Stimulated activated CD8-positive, alpha-beta memory T cell treated with anti-CD3 and anti-CD28 coated beads, Interleukin-2, amount 100 ng/mL, for 48 hours (primary cell): Measurements from ENCODE around the gene PRR13.
"Not testable (repeated sequence)": the region's sequence is repeated elsewhere in the genome, so short reads cannot be mapped to it uniquely, and the experiment has no call there.

Experiments
- DNase-seq, 2 donors: peaks; one replicate each; pipeline ENCODE4 v3.0.0-alpha.2; 2020; ENCODE audit warnings: low read depth in 2 of 2

The PRR13 gene

DNA sequence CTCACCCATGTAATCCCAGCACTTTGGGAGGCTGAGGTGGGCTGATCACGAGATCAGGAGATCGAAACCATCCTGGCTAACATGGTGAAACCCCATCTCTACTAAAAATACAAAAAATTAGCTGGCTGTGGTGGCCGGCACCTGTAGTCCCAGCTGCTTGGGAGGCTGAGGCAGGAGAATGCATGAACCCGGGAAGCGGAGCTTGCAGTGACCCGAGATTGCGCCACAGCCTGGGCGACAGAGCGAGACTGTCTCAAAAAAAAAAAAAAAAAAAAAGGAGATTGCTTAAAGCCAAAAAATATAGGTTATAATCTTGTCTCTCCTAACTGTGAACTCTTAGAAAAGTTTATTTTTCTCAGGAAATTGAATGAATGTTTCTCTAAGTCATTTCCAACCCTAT is 6.2 kb upstream of the PRR13 start:
- DNase-seq = not testable (repeated sequence)

DNA sequence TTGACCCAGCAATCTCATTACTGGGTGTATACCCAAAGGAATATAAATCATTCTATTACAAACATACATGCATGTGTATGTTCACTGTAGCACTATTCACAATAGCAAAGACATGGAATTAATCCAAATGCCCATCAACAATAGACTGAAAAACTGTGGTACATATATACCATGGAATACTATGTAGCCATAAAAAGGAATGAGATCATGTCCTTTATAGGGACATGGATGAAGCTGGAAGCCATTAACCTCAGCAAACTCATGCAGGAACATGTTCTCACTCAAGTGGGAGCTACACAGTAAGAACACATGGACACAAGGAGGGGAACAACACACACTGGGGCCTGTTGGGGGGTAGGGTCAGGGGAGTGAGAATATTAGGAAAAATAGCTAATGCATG is 2.0 kb upstream of the PRR13 start:
- DNase-seq = not testable (repeated sequence)

DNA sequence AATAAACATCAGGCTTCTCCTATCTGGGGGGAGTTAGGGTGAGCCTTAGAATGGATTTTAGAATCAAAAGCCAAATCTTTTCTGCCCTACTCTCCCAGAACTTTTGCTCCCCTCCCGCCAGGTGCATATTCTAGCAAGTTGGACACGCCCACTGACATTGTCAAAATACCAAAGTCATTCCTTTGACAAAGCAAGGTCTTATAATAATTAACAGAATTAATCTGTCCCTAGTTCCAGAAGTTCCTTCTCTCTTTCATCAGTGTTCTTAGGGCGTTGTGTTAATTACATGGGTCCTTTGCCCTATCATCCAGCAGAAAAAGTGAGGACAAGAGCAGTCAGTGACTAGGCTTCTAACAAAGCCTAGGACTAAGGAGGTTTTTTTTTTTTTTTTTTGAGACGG is 2.4 kb downstream of the PRR13 start:
- DNase-seq = no peak

DNA sequence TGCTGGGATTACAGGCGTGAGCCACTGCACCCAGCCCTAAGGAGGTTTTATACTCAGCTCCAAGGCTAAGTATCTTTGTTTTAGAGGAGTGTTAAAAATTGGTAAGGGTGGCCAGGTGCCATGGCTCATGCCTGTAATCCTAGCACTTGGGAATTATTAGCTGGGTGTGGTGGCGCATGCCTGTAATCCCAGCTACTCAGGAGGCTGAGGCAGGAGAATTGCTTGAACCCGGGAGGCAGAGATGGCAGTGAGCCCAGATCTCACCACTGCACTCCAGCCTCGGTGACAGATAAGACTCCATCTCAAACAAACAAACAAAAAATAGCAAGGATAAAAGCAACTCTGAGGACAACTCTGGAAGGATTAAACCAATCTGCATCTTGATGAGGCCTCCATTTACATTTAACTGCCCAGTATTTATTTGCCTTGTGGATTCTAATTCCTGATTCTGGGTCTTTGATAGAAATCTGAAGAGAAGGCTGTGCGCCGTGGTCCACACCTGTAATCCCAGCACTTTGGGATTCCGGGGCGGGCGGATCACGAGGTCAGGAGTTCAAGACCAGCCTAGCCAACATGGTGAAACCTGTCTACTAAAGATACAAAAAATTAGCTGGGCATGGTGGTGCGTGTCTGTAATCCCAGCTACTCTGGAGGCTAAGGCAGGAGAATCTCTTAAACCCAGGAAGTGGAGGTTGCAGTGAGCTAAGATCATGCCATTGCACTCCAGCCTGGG is 3.2 kb downstream of the PRR13 start:
- not testable (repeated sequence) for DNase-seq

DNA sequence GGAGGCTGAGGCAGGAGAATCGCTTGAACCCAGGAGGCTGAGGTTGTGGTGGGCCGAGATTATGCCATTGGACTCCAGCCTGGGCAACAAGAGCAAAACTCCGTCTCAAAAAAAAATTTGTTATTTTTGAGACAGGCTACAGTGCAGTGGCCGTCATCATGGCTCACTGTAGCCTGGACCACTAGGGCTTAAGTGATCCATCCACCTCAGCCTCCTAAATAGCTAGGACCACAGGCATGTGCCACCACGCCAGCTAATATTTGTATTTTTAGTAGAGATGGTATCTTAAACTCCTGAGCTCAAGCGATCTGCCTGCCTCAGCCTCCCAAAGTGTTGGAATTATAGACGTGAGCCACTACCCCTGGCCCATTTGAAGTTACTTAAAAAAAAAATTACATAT is 9.4 kb downstream of the PRR13 start:
- no peak for DNase-seq

DNA sequence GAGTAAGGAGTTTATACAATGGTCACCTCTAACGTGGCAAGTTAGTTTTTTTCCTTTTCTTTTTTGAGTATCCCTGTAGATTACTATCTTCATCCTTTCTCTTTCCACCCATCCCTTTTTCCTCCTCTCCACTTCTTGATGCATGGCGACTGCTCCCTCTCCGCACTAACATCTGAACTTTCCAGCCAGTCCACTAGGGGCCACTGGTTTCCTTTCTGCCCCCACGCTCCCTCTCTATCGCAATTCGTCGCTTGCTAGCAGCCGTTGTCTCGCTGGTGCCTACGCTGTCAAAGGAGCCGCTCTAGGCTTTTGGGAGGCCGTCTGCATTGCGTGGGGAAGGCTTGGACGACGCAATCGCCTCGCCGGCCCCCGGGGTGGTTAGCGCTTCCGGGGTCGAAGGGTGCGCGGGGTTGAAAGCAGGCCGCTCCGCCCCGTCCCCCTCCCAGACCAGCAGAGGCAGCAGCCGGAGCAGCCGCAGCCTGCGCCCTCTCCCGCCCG is 10.2 kb downstream of the PRR13 start, which contains the start of gene PCBP2:
TSS of gene PCBP2 (plus strand) at position 442 of the 498 bp plus-strand sequence. CDS start 2,699 bp downstream, outside the sequence.
- DNase-seq = peak; percentile 94 to 95

DNA sequence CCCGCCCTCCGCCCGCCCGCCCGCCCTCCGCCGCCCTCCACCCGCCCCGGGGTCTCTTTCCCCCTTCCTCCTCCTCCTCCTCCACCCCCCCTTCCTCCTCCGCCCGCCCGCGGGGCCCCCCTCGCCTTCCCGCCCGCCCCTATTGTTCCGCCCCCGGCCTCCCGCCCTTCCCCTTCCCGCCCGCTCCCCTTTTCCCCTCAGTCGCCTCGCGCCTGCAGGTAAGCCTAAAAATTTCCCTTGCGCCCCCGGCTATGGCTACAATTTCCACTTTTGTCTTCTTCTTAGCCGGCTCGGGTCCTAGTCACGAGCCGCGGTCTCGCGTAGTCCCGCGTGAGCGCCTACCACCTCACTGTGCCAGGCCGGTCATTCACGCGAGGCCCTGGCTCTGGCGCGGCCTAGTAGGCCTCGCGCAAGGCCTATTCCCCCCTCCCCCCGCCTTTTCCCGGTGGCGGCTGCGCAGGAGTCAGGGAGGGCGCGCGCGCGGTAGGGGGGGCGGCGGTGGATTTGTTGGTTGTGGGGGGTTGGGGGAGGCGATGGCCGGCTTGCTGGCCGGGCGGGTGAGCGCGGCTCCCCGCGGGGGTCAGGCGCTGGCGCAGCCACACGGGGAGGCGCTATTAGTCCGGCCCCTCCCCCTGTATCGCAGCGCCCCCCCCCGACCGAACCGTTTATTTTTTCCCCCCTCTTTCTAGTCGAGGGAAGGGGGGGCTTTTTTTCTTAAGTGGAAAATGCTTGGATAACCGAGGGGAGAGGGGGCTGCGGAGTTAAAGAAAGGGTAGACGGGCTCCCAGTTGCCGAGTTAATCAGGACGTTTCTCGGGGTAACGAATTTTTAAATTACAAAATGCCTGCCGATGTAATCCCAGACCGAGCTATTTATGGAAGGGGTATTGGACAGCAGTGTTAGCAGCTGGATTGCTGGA is 10.9 kb downstream of the PRR13 start:
- peak; percentile 49 to 51 for DNase-seq

DNA sequence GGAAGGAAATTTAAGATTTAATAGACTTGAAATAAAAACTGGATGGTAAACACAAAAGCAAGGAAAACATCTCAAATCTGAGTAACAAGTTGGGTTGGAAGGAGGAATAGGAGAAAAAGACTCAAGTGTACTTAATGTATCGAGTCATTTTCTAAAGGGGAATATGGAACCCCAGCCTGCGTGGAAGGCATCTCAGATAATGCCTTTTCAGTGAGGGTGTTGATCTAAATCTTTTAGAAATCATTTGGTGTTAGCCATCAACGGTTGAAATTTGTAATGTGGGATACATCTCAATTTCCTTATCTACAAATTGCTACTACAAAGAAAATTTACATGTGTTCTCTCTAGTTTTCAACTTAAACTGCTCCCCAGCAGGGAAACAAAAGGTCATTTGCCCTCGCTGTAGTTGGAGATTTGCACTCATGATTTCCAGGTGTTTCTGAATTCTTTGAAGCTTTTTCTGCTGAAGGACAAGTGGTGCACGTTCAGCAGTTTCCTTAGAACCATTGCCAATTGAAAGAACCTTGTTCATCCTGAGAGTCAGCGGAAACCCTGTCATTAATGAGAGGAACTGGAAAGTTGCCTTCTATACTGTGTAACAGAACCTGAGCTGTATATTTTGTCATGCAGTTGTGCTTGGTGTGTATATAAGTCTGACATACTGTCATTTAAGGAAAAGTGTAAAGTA is 12.6 kb downstream of the PRR13 start:
- no peak for DNase-seq

DNA sequence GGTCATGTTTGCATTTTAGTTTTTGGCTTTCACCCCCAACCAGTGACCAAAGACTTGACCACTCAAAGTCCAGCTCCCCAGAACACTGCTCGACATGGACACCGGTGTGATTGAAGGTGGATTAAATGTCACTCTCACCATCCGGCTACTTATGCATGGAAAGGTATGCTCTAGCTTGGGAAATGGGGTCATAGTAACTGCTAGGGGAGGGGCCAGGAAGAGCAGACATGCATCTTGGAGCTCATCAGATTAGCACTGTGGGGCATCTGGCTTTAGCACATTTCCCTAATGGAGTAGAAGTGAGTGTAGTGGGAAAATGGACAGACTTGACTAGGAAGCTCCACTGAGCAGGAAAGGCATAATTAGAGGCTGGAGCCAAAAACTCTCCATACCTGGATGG is 13.2 kb downstream of the PRR13 start:
- no peak for DNase-seq

DNA sequence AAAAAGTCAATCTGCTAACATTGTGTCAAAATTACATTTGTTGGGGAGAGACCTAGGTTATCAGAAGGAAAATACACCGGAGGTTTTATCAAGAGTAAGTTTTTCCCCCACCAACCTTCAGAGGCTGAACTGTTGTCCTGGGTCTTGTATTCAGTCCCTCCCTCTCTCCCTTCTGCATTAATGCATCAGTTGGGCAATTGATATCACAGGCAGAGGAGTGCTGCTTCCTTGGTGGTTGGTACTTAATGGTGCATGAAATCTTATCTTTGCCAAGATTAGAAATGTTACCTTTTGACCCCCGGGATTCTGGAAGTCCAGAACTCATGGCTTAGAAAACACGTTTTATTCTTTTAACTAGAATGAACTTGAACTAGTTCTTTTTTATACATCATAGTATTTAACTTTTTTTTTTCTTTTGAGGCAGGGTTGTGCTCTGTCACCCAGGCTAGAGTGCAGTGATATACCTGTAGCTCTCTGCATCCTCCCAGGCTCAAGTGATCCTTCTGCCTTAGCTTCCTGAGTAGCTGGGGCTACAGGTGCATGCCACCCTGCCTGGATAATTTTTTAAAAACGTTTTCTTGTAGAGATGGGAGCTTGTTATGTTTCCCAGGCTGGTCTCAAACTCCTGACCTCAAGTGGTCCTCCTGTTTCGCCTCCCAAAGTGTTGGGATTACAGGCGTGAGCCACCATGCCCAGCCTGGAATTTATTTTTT is 15.3 kb downstream of the PRR13 start:
- DNase-seq = no peak

DNA sequence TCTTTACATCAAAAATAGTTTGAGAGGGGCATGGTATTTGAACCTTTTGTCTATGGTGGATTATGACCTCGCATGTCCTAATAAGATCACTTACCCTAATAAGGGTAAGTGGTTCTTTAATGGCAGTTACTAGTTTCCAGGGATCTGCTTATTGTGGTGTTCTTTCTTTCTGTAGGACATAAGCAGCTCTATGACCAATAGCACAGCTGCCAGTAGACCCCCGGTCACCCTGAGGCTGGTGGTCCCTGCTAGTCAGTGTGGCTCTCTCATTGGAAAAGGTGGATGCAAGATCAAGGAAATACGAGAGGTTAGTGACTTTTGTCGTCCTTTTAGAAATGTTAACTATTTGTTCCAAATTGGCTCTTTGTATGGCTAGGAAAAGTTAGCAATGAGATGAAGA is 17.6 kb downstream of the PRR13 start:
- no peak for DNase-seq

DNA sequence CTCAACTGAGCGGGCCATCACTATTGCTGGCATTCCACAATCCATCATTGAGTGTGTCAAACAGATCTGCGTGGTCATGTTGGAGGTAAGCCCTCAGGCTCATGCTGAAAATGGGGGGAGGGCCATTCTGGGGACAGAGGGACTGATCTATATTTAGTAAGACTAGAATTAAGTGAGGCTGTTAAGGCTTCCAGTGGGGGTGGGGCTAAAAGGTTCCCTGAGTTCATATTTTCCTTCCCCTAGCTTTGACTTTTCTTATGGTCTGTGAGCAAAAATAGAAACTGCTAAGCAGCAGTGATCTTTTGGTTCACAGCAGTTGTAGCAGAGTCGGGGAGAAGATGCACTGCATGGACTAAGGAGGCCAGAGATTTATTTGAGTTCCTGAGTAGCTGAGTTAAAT is 19.5 kb downstream of the PRR13 start:
- DNase-seq = no peak

- no peak for DNase-seq
These were observed 20.1 kb downstream of the PRR13 start for GRCh38 chr12:53461591-53461990.

DNA sequence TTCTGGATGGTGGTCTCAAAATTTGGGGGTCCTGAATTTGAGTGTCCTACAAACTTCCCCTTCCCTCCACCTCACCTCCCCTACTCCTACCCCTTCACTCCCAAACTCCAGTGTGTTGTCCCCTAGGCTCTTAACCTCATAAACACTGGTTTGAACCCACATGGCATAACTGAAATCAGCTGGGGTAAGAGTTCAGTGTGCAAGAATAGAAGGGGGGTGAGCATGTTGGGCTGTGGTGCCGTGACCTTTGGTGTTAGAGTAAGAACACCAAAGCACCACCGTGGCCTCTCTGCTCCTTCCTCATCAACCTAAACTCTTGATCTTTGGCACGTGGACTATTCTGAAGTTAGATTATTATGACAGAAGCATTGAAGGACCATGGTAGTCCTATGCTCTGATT is 21.4 kb downstream of the PRR13 start:
- DNase-seq = no peak

GRCh38 chr12:53463802-53464560 is 22.4 kb downstream of the PRR13 start:
- no peak for DNase-seq

- DNase-seq = no peak
These were observed 23.3 kb downstream of the PRR13 start for GRCh38 chr12:53464685-53465418.

DNA sequence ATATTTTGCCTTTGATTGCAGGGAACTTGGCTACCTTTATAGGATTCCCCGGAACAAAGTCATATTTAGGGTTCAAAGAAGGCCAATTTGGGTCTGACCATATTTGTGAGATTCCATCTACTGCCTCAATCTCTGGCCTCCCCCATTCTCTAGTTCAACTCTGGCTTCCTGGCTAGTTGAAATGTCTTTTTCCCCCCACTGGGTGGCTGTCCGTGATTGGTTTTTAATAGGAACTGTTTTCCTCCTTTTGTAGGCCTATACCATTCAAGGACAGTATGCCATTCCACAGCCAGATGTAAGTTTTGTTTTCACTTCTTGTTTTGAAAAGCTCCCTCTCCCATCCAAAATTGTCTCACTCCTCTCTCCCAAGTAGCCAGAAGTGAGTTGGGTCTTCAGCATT is 24.1 kb downstream of the PRR13 start:
- DNase-seq = no peak

DNA sequence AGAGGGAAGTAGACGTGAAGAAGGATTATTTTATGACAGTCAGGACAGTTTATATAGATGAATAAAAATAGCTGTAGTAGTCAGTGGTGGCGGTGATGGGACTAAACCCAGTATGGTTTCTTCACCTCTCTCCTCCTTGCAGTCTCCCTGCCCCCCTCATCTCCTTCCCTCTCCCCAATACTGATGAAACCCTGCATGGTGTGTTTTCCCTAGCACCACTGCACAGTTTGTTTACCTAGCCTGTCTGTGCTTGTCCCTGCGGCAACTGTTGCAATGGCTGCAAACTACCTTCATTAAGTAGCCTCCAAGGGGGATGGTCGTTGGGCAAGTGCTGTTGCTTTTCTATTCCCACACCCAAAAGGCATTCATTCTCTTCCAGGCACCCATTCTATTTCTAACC is 25.1 kb downstream of the PRR13 start:
- DNase-seq = no peak

DNA sequence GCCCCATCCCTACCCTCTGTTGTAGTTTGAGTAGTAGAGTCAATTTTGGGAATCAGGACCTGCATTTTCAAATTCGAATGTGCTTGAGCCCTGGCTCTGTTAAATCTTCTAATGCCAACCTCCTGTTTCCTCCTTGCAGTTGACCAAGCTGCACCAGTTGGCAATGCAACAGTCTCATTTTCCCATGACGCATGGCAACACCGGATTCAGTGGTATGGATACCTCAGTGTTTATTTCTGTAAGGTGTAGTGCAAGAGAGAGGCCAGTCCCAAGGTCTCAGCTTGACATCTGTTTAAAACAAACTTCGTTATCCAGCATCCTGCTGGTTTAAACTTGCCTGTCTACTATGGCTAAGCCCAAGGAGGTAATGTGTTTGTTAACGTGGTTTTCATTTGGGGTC is 25.5 kb downstream of the PRR13 start:
- DNase-seq = no peak

- DNase-seq = no peak
These were observed 26.3 kb downstream of the PRR13 start for GRCh38 chr12:53467880-53468279.
